Endodermal cell (in vitro differentiated cells): ENCODE measurements around the gene ZNF548. TPM values are rescaled to one million over a fixed set of nuclear protein-coding genes. Genes with fewer than 3 reads are reported as not detected.

Experiments used
- DNase-seq: peaks from one replicate; pipeline ENCODE4 v3.0.0-alpha.2; 2017
- H3K27ac ChIP-seq: 2 replicates; pipeline ENCODE4 v1.5.1; 2013; ENCODE audit warnings: mild to moderate bottlenecking, low read depth, low read length, moderate library complexity
- H3K27me3 ChIP-seq: 2 replicates; pipeline ENCODE4 v1.6.1; 2013; ENCODE audit warnings: mild to moderate bottlenecking, low read length, moderate library complexity; ENCODE audit not compliant: insufficient read depth, control insufficient read depth, poor library complexity, severe bottlenecking
- H3K36me3 ChIP-seq: 2 replicates; pipeline ENCODE4 v1.7.0; 2013; ENCODE audit warnings: mild to moderate bottlenecking, low read length, moderate library complexity; ENCODE audit not compliant: control insufficient read depth, insufficient read depth
- H3K4me1 ChIP-seq: one replicate; pipeline ENCODE4 v1.7.0; 2013; ENCODE audit warnings: low read length; ENCODE audit not compliant: control insufficient read depth, insufficient read depth
- H3K4me3 ChIP-seq: 2 replicates; pipeline ENCODE4 v1.5.1; 2013; ENCODE audit warnings: mild to moderate bottlenecking, low read length, moderate library complexity
- H3K9ac ChIP-seq: 2 replicates; pipeline ENCODE4 v1.6.1; 2013; ENCODE audit warnings: mild to moderate bottlenecking, low read length, moderate library complexity; ENCODE audit not compliant: poor library complexity, severe bottlenecking; ENCODE audit errors: extremely low read depth
- H3K9me3 ChIP-seq: 2 replicates; pipeline ENCODE4 v1.6.1; 2013; ENCODE audit warnings: mild to moderate bottlenecking, low read length, moderate library complexity; ENCODE audit not compliant: control insufficient read depth
- H3K27ac Mint-ChIP-seq: 2 replicates; pipeline ENCODE4 v1.8.0; 2020; ENCODE audit warnings: mixed read lengths
- H3K27me3 Mint-ChIP-seq: 2 replicates; pipeline ENCODE4 v1.8.0; 2021; ENCODE audit warnings: mild to moderate bottlenecking, mixed read lengths; ENCODE audit not compliant: insufficient read depth
- H3K36me3 Mint-ChIP-seq: 2 replicates; pipeline ENCODE4 v1.8.0; 2020; ENCODE audit warnings: low read depth, mixed read lengths
- H3K4me1 Mint-ChIP-seq: 2 replicates; pipeline ENCODE4 v1.8.0; 2020; ENCODE audit warnings: mixed read lengths
- H3K4me3 Mint-ChIP-seq: 2 replicates; pipeline ENCODE4 v1.8.0; 2020; ENCODE audit warnings: mild to moderate bottlenecking, moderate library complexity, mixed read lengths
- H3K9me3 Mint-ChIP-seq: 2 replicates; pipeline ENCODE4 v1.8.0; 2020; ENCODE audit warnings: mild to moderate bottlenecking, mixed read lengths
- WGBS, 2 experiments: methylation state at CpG; one replicate each; pipeline versions ENCODE4 v1.1.5 to v1.1.7; 2013; ENCODE audit warnings: missing lambda C conversion rate in 2 of 2, mixed read lengths in 1 of 2; ENCODE audit not compliant: insufficient coverage in 1 of 2, insufficient read length in 1 of 2; 5-methylcytosine and 5-hydroxymethylcytosine counted together
- total RNA-seq, 2 donors: library from RNA; stranded (reverse); fragmentation: NEBNext Ultra II Directional in 1 of 2; extraction: Animal tissue kit (Norgen Biotek cat#: 25700) in 1 of 2; gene quantifications; 2 replicates in 1 of 2; 3 replicates in 1 of 2; pipeline ENCODE4 v1.2.1, GENCODE V29; 2021
- TF ChIP-seq, protein P1 (sequence below): fragments of 200-600 bp; sonication (generic); conservative IDR thresholded peaks from 2 replicates; pipeline ENCODE4 v1.5.0; 2021; ENCODE audit warnings: antibody characterized with exemption, mild to moderate bottlenecking

Gene ZNF548
- total RNA-seq, 2 donors from 2014 or later: 15.2 to 15.5 TPM

DNA sequence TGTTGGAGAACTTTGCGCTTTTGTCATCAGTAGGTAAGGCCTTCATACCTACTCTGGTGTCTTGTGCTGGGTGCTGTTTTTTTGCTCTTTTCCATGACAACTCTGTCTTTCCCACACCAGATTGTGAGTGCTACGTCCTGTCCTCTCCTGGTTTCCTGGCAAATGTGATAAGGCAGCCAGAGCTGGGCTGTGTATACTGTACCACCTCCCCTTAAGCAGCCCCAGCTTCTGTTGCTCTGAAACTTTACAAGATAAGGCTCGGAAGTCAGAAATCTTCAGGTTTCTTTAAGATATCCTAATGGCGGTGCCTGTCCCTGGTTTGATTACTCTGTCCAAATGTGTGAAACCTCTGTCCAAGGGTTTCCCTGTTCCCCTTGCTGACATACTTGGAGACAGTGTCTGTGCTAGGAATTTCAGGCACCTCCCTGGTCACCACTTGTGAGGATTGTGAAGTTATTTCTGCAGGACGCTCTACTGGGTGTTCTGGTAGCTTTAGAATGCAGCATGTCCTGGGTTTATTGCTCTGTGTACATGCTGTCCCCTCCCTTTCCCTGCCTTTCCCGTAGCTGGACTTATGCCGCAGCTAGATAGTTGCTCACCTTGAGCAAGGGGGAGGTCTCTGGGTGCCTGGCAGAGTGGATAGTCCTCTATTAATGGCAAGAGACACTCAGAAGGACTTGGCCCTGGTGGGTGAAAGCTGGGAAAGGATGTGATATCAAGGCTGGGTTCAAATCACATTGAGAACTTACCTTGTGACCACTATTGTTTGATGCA lies 52.5 kb downstream of the ZNF548 start:
- TF ChIP-seq, protein P1, sequence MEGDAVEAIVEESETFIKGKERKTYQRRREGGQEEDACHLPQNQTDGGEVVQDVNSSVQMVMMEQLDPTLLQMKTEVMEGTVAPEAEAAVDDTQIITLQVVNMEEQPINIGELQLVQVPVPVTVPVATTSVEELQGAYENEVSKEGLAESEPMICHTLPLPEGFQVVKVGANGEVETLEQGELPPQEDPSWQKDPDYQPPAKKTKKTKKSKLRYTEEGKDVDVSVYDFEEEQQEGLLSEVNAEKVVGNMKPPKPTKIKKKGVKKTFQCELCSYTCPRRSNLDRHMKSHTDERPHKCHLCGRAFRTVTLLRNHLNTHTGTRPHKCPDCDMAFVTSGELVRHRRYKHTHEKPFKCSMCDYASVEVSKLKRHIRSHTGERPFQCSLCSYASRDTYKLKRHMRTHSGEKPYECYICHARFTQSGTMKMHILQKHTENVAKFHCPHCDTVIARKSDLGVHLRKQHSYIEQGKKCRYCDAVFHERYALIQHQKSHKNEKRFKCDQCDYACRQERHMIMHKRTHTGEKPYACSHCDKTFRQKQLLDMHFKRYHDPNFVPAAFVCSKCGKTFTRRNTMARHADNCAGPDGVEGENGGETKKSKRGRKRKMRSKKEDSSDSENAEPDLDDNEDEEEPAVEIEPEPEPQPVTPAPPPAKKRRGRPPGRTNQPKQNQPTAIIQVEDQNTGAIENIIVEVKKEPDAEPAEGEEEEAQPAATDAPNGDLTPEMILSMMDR: no peak
- peak overlapping the region; percentile 64 for H3K4me3 ChIP-seq
- H3K27ac Mint-ChIP-seq: peak overlapping the region; percentile 6
- peaks cover 20% of the 10 kb centered on the region for H3K4me1 Mint-ChIP-seq
- no peak for DNase-seq
- H3K4me3 Mint-ChIP-seq: no peak overlapping the region
- H3K27me3 Mint-ChIP-seq: no peaks in the 10 kb centered on the region
- H3K36me3 ChIP-seq: peaks cover 54% of the 10 kb centered on the region
- H3K9me3 Mint-ChIP-seq: peaks cover 36% of the 10 kb centered on the region
- WGBS, 2 experiments: 78 to 96% methylated on average over 5 to 7 of the region's 7 CpGs
- H3K4me1 ChIP-seq: peaks cover 5% of the 10 kb centered on the region
- peak overlapping the region; percentile 23 for H3K9ac ChIP-seq
- no peak overlapping the region for H3K27ac ChIP-seq
- peaks cover 35% of the 10 kb centered on the region for H3K9me3 ChIP-seq
- H3K27me3 ChIP-seq: no peaks in the 10 kb centered on the region
- peaks cover 72% of the 10 kb centered on the region for H3K36me3 Mint-ChIP-seq

DNA sequence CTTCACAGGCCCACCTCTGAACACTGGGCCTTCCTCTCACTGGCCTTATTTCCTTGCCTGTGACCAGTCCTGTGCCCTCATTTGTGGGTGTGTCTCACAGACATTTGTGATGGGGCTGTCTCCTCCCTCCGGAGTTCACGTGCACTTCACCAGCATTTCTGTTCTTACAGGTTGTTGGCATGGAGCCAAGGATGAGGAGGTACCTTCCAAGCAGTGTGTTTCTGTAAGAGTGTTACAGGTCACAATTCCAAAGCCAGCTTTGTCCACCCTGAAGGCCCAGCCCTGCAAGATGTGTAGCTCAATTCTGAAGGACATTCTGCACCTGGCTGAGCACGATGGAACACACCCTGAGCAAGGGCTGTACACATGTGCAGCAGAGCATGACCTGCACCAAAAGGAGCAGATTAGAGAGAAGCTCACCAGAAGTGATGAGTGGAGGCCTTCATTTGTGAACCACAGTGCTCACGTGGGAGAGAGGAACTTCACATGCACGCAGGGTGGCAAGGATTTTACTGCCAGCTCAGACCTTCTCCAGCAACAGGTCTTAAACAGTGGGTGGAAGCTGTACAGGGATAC lies 53.6 kb downstream of the ZNF548 start:
- peaks cover 20% of the 10 kb centered on the region for H3K4me1 Mint-ChIP-seq
- Histone ChIP-seq H3K36me3 (peaks cover 49% of the 10 kb centered on the region), H3K4me3 (peak overlapping the region; percentile 64), H3K27me3 (no peaks in the 10 kb centered on the region), H3K27ac (no peak overlapping the region), H3K4me1 (peaks cover 5% of the 10 kb centered on the region), H3K9ac (no peak overlapping the region), H3K9me3 (peaks cover 35% of the 10 kb centered on the region)
- TF ChIP-seq, protein P1: no peak
- peaks cover 36% of the 10 kb centered on the region for H3K9me3 Mint-ChIP-seq
- 78 to 100% methylated on average over 4 to 5 of the region's 5 CpGs for WGBS, 2 experiments
- no peak overlapping the region for H3K4me3 Mint-ChIP-seq
- H3K36me3 Mint-ChIP-seq: peaks cover 76% of the 10 kb centered on the region
- H3K27me3 Mint-ChIP-seq: no peaks in the 10 kb centered on the region
- H3K27ac Mint-ChIP-seq: no peak overlapping the region
- DNase-seq: no peak

DNA sequence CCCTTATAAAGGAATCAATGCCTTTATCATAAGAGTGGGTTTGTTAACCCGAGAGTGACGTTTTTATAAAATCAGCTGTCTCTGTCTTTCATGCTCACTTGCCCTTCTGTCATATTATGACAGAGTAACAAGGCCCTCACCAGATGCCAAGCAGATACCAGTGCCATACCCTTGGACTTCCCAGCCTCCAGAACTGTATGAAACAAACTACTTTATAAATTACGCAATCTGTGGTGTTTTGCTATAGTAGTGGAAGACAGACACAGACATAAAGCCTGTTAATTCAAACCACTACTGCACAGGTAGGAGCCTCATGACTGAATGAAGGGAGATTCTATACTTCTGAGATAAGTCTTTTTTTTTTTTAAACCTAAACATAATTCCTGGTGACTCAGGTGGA lies 62.7 kb downstream of the ZNF548 start:
- H3K4me3 Mint-ChIP-seq: no peak overlapping the region
- peaks cover 19% of the 10 kb centered on the region for H3K36me3 Mint-ChIP-seq
- no peaks in the 10 kb centered on the region for H3K4me1 Mint-ChIP-seq
- Histone ChIP-seq H3K9ac (no peak overlapping the region), H3K4me3 (no peak overlapping the region), H3K4me1 (no peaks in the 10 kb centered on the region), H3K36me3 (peaks cover 7% of the 10 kb centered on the region), H3K27me3 (no peaks in the 10 kb centered on the region), H3K9me3 (peaks cover 12% of the 10 kb centered on the region), H3K27ac (no peak overlapping the region)
- H3K27me3 Mint-ChIP-seq: no peaks in the 10 kb centered on the region
- no peak for DNase-seq
- TF ChIP-seq, protein P1: no peak
- WGBS, 2 experiments: 90 to 100% methylated on average over 2 to 3 of the region's 3 CpGs
- H3K9me3 Mint-ChIP-seq: peaks cover 15% of the 10 kb centered on the region
- H3K27ac Mint-ChIP-seq: no peak overlapping the region

Other genes starting within 250 kb of the ZNF548 start
- not detected for gene ZIM3, start 244.7 kb upstream of the ZNF548 start, total RNA-seq
- not detected for gene DUXA, start 222.4 kb upstream of the ZNF548 start, total RNA-seq
- gene ZNF264, start 198.4 kb upstream of the ZNF548 start, total RNA-seq: 10 to 100 TPM; 29.8 to 38.4 TPM
- gene AURKC, start 158.8 kb upstream of the ZNF548 start, total RNA-seq: 1 to 10 TPM; 1.3 to 1.7 TPM
- gene ZNF805, start 149.2 kb upstream of the ZNF548 start, total RNA-seq: 10 to 100 TPM; 16.6 to 21.1 TPM
- gene ZNF460, start 109.4 kb upstream of the ZNF548 start, total RNA-seq: 10 to 100 TPM; 63.9 to 64.0 TPM
- 10 to 100 TPM in 1 of 2 donors, 1 to 10 TPM in 1; 6.2 to 13.4 TPM for gene ZNF543, start 69.4 kb upstream of the ZNF548 start, total RNA-seq
- gene ZNF304, start 38.6 kb upstream of the ZNF548 start, total RNA-seq: 10 to 100 TPM; 11.6 to 12.3 TPM
- 1 to 10 TPM; 9.2 to 9.5 TPM for gene TRAPPC2B, start 26.3 kb upstream of the ZNF548 start, total RNA-seq
- 1 to 10 TPM; 1.5 to 3.5 TPM for gene ZNF547, start 26.3 kb upstream of the ZNF548 start, total RNA-seq
- 1 to 10 TPM; 7.6 to 9.2 TPM for gene ZNF17, start 21.3 kb downstream of the ZNF548 start, total RNA-seq
- gene ZNF749, start 45.5 kb downstream of the ZNF548 start, total RNA-seq: 10 to 100 TPM; 25.0 to 28.5 TPM
- gene VN1R1, start 67.3 kb downstream of the ZNF548 start, total RNA-seq: 1 to 10 TPM in 1 of 2 donors, under 1 TPM in 1; 0.68 to 1.2 TPM
- 10 to 100 TPM in 1 of 2 donors, 1 to 10 TPM in 1; 9.1 to 11.8 TPM for gene ZNF772, start 87.7 kb downstream of the ZNF548 start, total RNA-seq
- 10 to 100 TPM; 16.8 to 17.0 TPM for gene ZNF419, start 97.9 kb downstream of the ZNF548 start, total RNA-seq
- gene ZNF773, start 110.1 kb downstream of the ZNF548 start, total RNA-seq: 10 to 100 TPM in 1 of 2 donors, 1 to 10 TPM in 1; 7.9 to 12.4 TPM
- gene ZNF549, start 137.5 kb downstream of the ZNF548 start, total RNA-seq: 10 to 100 TPM in 1 of 2 donors, 1 to 10 TPM in 1; 9.5 to 14.0 TPM
- gene ZNF550, start 170.0 kb downstream of the ZNF548 start, total RNA-seq: 10 to 100 TPM; 12.3 to 16.2 TPM
- gene ZNF416, start 189.1 kb downstream of the ZNF548 start, total RNA-seq: 1 to 10 TPM; 8.0 to 9.1 TPM
- 10 to 100 TPM; 15.8 to 25.7 TPM for gene ZIK1, start 194.3 kb downstream of the ZNF548 start, total RNA-seq
- 10 to 100 TPM in 1 of 2 donors, 1 to 10 TPM in 1; 5.6 to 10.1 TPM for gene ZNF530, start 210.0 kb downstream of the ZNF548 start, total RNA-seq
- gene ZNF134, start 224.4 kb downstream of the ZNF548 start, total RNA-seq: 10 to 100 TPM; 30.8 to 37.5 TPM
- gene ZNF211, start 243.3 kb downstream of the ZNF548 start, total RNA-seq: 10 to 100 TPM; 17.4 to 20.7 TPM